Measurements from ENCODE around the gene PLAC8.
"Not testable (repeated sequence)": the region's sequence is repeated elsewhere in the genome, so short reads cannot be mapped to it uniquely, and the experiment has no call there.

Gene PLAC8

GRCh38 chr4:83146841-83147240, 32.3 kb upstream of the PLAC8 start:
- no peak for DNase-seq (ENCODE audit: low spot score)
- no peak for TF ChIP-seq CTCF (IDR thresholded peaks at IDR 0.05; ENCODE audit: borderline replicate concordance, control extremely low read depth, extremely low read depth, insufficient read depth, missing control alignments)
- in situ Hi-C loops (cut with MboI; ENCODE audit: low sequenced_read_pairs, unreplicated experiment): no loop called here

- in situ Hi-C loops (cut with MboI; ENCODE audit: low sequenced_read_pairs, unreplicated experiment): not testable (repeated sequence)
Observed at GRCh38 chr4:83145776-83146175, 31.2 kb upstream of the PLAC8 start.

GRCh38 chr4:83139514-83140156, 25.1 kb upstream of the PLAC8 start:
- TF ChIP-seq CTCF (IDR thresholded peaks at IDR 0.05; ENCODE audit: borderline replicate concordance, control extremely low read depth, extremely low read depth, insufficient read depth, missing control alignments): no peak
- DNase-seq (ENCODE audit: low spot score): no peak
- in situ Hi-C loops (cut with MboI; ENCODE audit: low sequenced_read_pairs, unreplicated experiment): no loop called here

More at GRCh38 chr4:83145776-83146175, 31.2 kb upstream of the PLAC8 start:
- not testable (repeated sequence) for DNase-seq (ENCODE audit: low spot score)

- no peak for DNase-seq (ENCODE audit: low spot score)
- in situ Hi-C loops (cut with MboI; ENCODE audit: low sequenced_read_pairs, unreplicated experiment): no loop called here
- no peak for TF ChIP-seq CTCF (IDR thresholded peaks at IDR 0.05; ENCODE audit: borderline replicate concordance, control extremely low read depth, extremely low read depth, insufficient read depth, missing control alignments)
Observed at GRCh38 chr4:83138946-83139345, 24.4 kb upstream of the PLAC8 start.

- no peak for DNase-seq (ENCODE audit: low spot score)
- no peak for TF ChIP-seq CTCF (IDR thresholded peaks at IDR 0.05; ENCODE audit: borderline replicate concordance, control extremely low read depth, extremely low read depth, insufficient read depth, missing control alignments)
- in situ Hi-C loops (cut with MboI; ENCODE audit: low sequenced_read_pairs, unreplicated experiment): no loop called here
Observed at GRCh38 chr4:83132065-83132464, 17.5 kb upstream of the PLAC8 start.

- in situ Hi-C loops (cut with MboI; ENCODE audit: low sequenced_read_pairs, unreplicated experiment): no loop called here
- TF ChIP-seq CTCF (IDR thresholded peaks at IDR 0.05; ENCODE audit: borderline replicate concordance, control extremely low read depth, extremely low read depth, insufficient read depth, missing control alignments): no peak
Observed at GRCh38 chr4:83129264-83129663, 14.7 kb upstream of the PLAC8 start.

GRCh38 chr4:83128240-83128929, 13.9 kb upstream of the PLAC8 start:
- no peak for TF ChIP-seq CTCF (IDR thresholded peaks at IDR 0.05; ENCODE audit: borderline replicate concordance, control extremely low read depth, extremely low read depth, insufficient read depth, missing control alignments)
- no peak for DNase-seq (ENCODE audit: low spot score)
- in situ Hi-C loops (cut with MboI; ENCODE audit: low sequenced_read_pairs, unreplicated experiment): no loop called here

More at GRCh38 chr4:83129264-83129663, 14.7 kb upstream of the PLAC8 start:
- DNase-seq (ENCODE audit: low spot score): no peak

All from GM13976 (cell line).